C4-2B (cell line): ENCODE results near the gene LRP10.
"Not testable (repeated sequence)": the region's sequence is repeated elsewhere in the genome, so short reads cannot be mapped to it uniquely, and the experiment has no call there.

ENCODE experiments used
- CTCF ChIP-seq: fragments of 450-650 bp; conservative IDR thresholded peaks from 2 replicates; pipeline ENCODE4 v1.5.1; 2017; ENCODE audit warnings: mild to moderate bottlenecking
- ZFX ChIP-seq: fragments of 450-650 bp; IDR thresholded peaks from 2 replicates; pipeline ENCODE4 v1.6.1; 2017

DNA sequence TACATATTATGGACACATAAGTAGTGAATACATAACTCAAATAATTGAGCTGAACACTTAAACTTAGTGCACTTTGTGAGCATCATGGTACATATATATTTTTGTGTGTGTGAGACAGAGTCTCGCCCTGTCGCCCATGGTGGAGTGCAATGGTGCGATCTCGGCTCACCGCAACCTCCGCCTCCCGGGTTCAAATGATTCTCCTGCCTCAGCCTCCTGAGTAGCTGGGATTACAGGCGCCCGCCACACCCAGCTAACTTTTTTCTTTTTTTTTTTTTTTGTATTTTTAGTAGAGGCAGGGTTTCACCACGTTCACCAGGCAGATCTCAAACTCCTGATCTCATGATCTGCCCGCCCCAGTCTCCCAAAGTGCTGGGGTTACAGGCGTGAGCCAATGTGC is 19.4 kb upstream of the LRP10 start:
- TF ChIP-seq CTCF, ZFX: not testable (repeated sequence)
